Sigmoid colon (tissue), 4 donors: ENCODE measurements around the gene OTOR.

Experiments used
- EP300 ChIP-seq, 4 donors: sonication (generic); formaldehyde crosslinking; IDR thresholded peaks; one replicate each; pipeline ENCODE4 v1.6.1; 2017; ENCODE audit warnings: antibody characterized with exemption in 4 of 4
- POLR2A ChIP-seq, 2 donors: fragments of 450-650 bp; IDR thresholded peaks; one replicate each; pipeline ENCODE4 v1.6.1; 2016; ENCODE audit warnings: antibody characterized with exemption in 2 of 2, mild to moderate bottlenecking in 2 of 2, moderate library complexity in 2 of 2
- TF ChIP-seq, protein P1 (sequence below), 4 experiments: fragments of 450-650 bp in 3 of 4; fragments of 200-600 bp in 1 of 4; IDR thresholded peaks; one replicate each; pipeline ENCODE4 v1.5.1; 2016 to 2019; ENCODE audit warnings: antibody characterized with exemption in 4 of 4, mild to moderate bottlenecking in 3 of 4, moderate library complexity in 2 of 4

DNA sequence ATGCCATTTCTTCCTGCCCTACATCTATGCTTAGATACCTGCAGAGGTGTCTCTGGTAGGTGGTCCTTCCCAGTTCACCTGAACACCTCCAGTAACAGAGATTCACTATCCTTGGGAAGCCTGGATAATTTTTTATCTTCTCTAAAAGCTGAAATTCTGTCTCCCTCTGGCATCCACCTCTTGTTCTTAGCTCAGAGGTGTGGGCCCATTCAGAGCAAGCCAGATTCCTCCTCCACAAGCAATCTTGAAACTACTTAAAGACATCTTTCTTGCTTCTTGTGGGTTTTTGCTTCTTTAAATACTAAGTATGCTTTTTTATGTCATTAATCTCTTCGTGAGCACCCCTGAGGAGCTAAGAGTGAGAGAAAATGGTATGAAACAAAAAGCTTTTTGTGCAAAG is 28.7 kb upstream of the OTOR start:
- TF ChIP-seq, protein P1, sequence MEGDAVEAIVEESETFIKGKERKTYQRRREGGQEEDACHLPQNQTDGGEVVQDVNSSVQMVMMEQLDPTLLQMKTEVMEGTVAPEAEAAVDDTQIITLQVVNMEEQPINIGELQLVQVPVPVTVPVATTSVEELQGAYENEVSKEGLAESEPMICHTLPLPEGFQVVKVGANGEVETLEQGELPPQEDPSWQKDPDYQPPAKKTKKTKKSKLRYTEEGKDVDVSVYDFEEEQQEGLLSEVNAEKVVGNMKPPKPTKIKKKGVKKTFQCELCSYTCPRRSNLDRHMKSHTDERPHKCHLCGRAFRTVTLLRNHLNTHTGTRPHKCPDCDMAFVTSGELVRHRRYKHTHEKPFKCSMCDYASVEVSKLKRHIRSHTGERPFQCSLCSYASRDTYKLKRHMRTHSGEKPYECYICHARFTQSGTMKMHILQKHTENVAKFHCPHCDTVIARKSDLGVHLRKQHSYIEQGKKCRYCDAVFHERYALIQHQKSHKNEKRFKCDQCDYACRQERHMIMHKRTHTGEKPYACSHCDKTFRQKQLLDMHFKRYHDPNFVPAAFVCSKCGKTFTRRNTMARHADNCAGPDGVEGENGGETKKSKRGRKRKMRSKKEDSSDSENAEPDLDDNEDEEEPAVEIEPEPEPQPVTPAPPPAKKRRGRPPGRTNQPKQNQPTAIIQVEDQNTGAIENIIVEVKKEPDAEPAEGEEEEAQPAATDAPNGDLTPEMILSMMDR (IDR thresholded peaks at IDR 0.05), result no peak
- TF ChIP-seq EP300 (IDR thresholded peaks at IDR 0.05), result no peak
- TF ChIP-seq POLR2A (IDR thresholded peaks at IDR 0.05), result no peak
